Endothelial cell of umbilical vein (primary cell): ENCODE results near the gene RASSF3. TPM values are rescaled to one million over a fixed set of nuclear protein-coding genes. Genes with fewer than 3 reads are reported as not detected.

Experiments
- BruUV-seq: library from RNA; stranded (reverse); fragments of 400-500 nt; replicated peaks from 2 replicates; lab custom pipeline; 2021; lab: Mats Ljungman, UMichigan
- CTCF ChIA-PET: fragments of 300-600, 350-600 bp; sonication (Branson Sonifier 250); formaldehyde crosslinking; loops from one replicate; lab custom pipeline; 2021; ENCODE audit warnings: antibody characterized with exemption, inconsistent platforms; lab: Charles Lee
- POLR2A ChIA-PET: fragments of 300-600, 350-600 bp; sonication (Branson Sonifier 250); formaldehyde crosslinking; loops from one replicate; lab custom pipeline; 2021; ENCODE audit warnings: antibody characterized with exemption, inconsistent platforms; lab: Charles Lee
- DNase-seq: peaks from one replicate; pipeline ENCODE4 v3.0.0-alpha.2; 2011; ENCODE audit warnings: low read depth, low spot score
- FAIRE-seq: peaks from 2 replicates; lab custom pipeline; 2011; peaks lifted over from hg19 to GRCh38; lab: Jason Lieb, UNC
- H2AFZ ChIP-seq: 2 replicates; pipeline ENCODE4 v1.6.0; 2012; ENCODE audit warnings: low read depth, low read length, control low read depth, inconsistent platforms
- H3K27ac ChIP-seq: 2 replicates; pipeline ENCODE4 v1.5.1; 2011; ENCODE audit warnings: low read depth, mild to moderate bottlenecking, control low read depth, low read length, moderate library complexity; ENCODE audit not compliant: insufficient read depth
- H3K27me3 ChIP-seq, 2 experiments: 2 replicates each; pipeline versions ENCODE4 v1.6.0 to v1.6.1; 2011; ENCODE audit warnings: low read length in 2 of 2, mixed read lengths in 1 of 2; ENCODE audit not compliant: control insufficient read depth in 2 of 2, insufficient read depth in 2 of 2
- H3K36me3 ChIP-seq, 2 experiments: 2 replicates in 1 of 2; 3 replicates in 1 of 2; pipeline ENCODE4 v1.5.1; 2011; ENCODE audit warnings: low read length in 2 of 2, mild to moderate bottlenecking in 1 of 2, moderate library complexity in 1 of 2; ENCODE audit not compliant: control insufficient read depth in 2 of 2, insufficient read depth in 2 of 2; ENCODE audit errors: extremely low read depth in 1 of 2
- H3K4me1 ChIP-seq: 3 replicates; pipeline ENCODE4 v1.5.1; 2011; ENCODE audit warnings: mild to moderate bottlenecking, low read length; ENCODE audit not compliant: control insufficient read depth, insufficient read depth; ENCODE audit errors: extremely low read depth
- H3K4me2 ChIP-seq: 2 replicates; pipeline ENCODE4 v1.6.1; 2011; ENCODE audit warnings: low read length, control low read depth, mixed read lengths; ENCODE audit not compliant: insufficient read depth
- H3K4me3 ChIP-seq, 3 experiments: fragments of 200-600 bp in 1 of 3; sonication (generic), shearing (Covaris generic) in 1 of 3; replicated peaks in 1 of 3; 2 replicates each; pipeline ENCODE4 v1.5.1; 2011 to 2016; ENCODE audit warnings: control low read depth in 3 of 3, low read length in 3 of 3, mild to moderate bottlenecking in 2 of 3, inconsistent platforms in 1 of 3, low read depth in 1 of 3, moderate library complexity in 1 of 3; ENCODE audit not compliant: insufficient read depth in 1 of 3
- H3K79me2 ChIP-seq: 2 replicates; pipeline ENCODE4 v1.6.0; 2012; ENCODE audit warnings: low read length, inconsistent platforms; ENCODE audit not compliant: control insufficient read depth, insufficient read depth
- H3K9ac ChIP-seq: replicated peaks from 2 replicates; pipeline ENCODE3; 2011; ENCODE audit warnings: low read length, control low read depth; ENCODE audit not compliant: insufficient read depth; ENCODE audit errors: extremely low read depth
- H3K9me1 ChIP-seq: replicated peaks from 3 replicates; pipeline ENCODE4 v1.6.0; 2011; ENCODE audit warnings: mild to moderate bottlenecking, low read length; ENCODE audit not compliant: control insufficient read depth, insufficient read depth; ENCODE audit errors: extremely low read depth
- H3K9me3 ChIP-seq: replicated peaks from 2 replicates; pipeline ENCODE4 v1.5.1; 2012; ENCODE audit warnings: low read length, inconsistent platforms; ENCODE audit not compliant: control insufficient read depth, insufficient read depth
- H4K20me1 ChIP-seq: replicated peaks from 2 replicates; pipeline ENCODE3; 2011; ENCODE audit warnings: mild to moderate bottlenecking, low read length; ENCODE audit not compliant: control insufficient read depth, insufficient read depth; ENCODE audit errors: extremely low read depth
- CTCF ChIP-seq, 2 donors: IDR thresholded peaks; 1 replicate in 1 of 2; 2 replicates in 1 of 2; pipeline ENCODE4 v1.5.1; 2011; ENCODE audit warnings: low read length in 2 of 2, mild to moderate bottlenecking in 2 of 2, moderate library complexity in 2 of 2, control low read depth in 1 of 2, inconsistent platforms in 1 of 2, low read depth in 1 of 2; ENCODE audit not compliant: insufficient read depth in 1 of 2; ENCODE audit errors: extremely low read depth in 1 of 2
- EZH2 ChIP-seq: IDR thresholded peaks from 2 replicates; pipeline ENCODE4 v1.6.1; 2012; ENCODE audit warnings: borderline replicate concordance, low read depth, mild to moderate bottlenecking, moderate library complexity, low read length, inconsistent platforms; ENCODE audit not compliant: severe bottlenecking
- FOS ChIP-seq: IDR thresholded peaks from 2 replicates; pipeline ENCODE4 v1.6.1; 2011; ENCODE audit warnings: mild to moderate bottlenecking, low read length, moderate library complexity, borderline replicate concordance; ENCODE audit not compliant: insufficient read depth
- GATA2 ChIP-seq: IDR thresholded peaks from 2 replicates; pipeline ENCODE4 v1.7.0; 2011; ENCODE audit warnings: low read depth, mild to moderate bottlenecking, moderate library complexity, mixed read lengths, low read length; ENCODE audit not compliant: insufficient read length, insufficient read depth
- JUN ChIP-seq: IDR thresholded peaks from 2 replicates; pipeline ENCODE4 v1.6.1; 2011; ENCODE audit warnings: borderline replicate concordance, low read depth; ENCODE audit not compliant: insufficient read length, insufficient read depth
- MAX ChIP-seq: IDR thresholded peaks from 2 replicates; pipeline ENCODE4 v1.6.1; 2011; ENCODE audit not compliant: insufficient read depth, insufficient read length
- MYC ChIP-seq: IDR thresholded peaks from one replicate; pipeline ENCODE4 v1.6.1; 2011; ENCODE audit warnings: mild to moderate bottlenecking, low read depth, low read length
- POLR2A ChIP-seq: IDR thresholded peaks from 2 replicates; pipeline ENCODE4 v1.6.1; 2012; ENCODE audit warnings: low read depth, mild to moderate bottlenecking, control low read depth, low read length
- POLR2AphosphoS5 ChIP-seq: IDR thresholded peaks from 2 replicates; pipeline ENCODE4 v1.6.1; 2012; ENCODE audit warnings: low read depth, mild to moderate bottlenecking, control low read depth, low read length, moderate library complexity; ENCODE audit not compliant: insufficient read depth
- dilution Hi-C: fragments of 300-500 bp; cut with MboI; formaldehyde crosslinking; loops from one replicate; pipeline ENCODE4 v1.15.0; 2019; ENCODE audit warnings: low sequenced_read_pairs; ENCODE audit not compliant: extremely low pct_ligation_motif_present
- intact Hi-C: fragments of 100-400 bp; cut with micrococcal nuclease; formaldehyde crosslinking; loops from one replicate; pipeline ENCODE4 v1.10.0; 2022
- microRNA counts: library from miRNA; unstranded; fragments of <30 nt; microRNA quantifications from one replicate; lab custom pipeline; 2016
- microRNA-seq: library from miRNA; unstranded; fragments of <30 nt; microRNA quantifications from one replicate; pipeline ENCODE4 v1.2.0, GENCODE V29; 2021; ENCODE audit warnings: borderline number of aligned reads, borderline replicate concordance
- polyA plus RNA-seq, 4 experiments: library from polyadenylated mRNA; depleted of rRNA in 3 of 4; stranded (reverse) in 3 of 4; unstranded in 1 of 4; fragments of >200 nt; gene quantifications; 2 replicates each; pipeline versions ENCODE4 v1.2.1 to v1.2.3, GENCODE V29; 2011 to 2012; ENCODE audit warnings: missing spikeins in 1 of 4
- small RNA-seq: library from RNA; depleted of rRNA; stranded (forward); fragments of <200 nt; gene quantifications from one replicate; pipeline ENCODE3, GENCODE V24; 2012; ENCODE audit warnings: low replicate concordance, low read depth; ENCODE audit not compliant: insufficient read depth, insufficient read length
- total RNA-seq: library from RNA; stranded (reverse); gene quantifications from 2 replicates; pipeline ENCODE4 v1.2.3, GENCODE V29; 2021

Gene RASSF3
- total and polyA plus RNA-seq, 2 donors (not counting 3 experiments of a cell fraction or from before 2014, with no cell fraction given) = 20.2 to 60.8 TPM

- ChIA-PET POLR2A (interaction anchor here (0.6 kb wide), 1 partner anchor 198 kb away, joined by 3 read pairs; no protein-coding TSS in a partner anchor), CTCF (interaction anchor here (1.0 to 1.8 kb wide), 6 partner anchors 12 to 360 kb away, joined by 3 to 9 read pairs (median 5); partner anchors contain the start of gene GNS)
- H3K79me2 ChIP-seq = peaks cover 5% of the 10 kb centered on the region
- H3K4me2 ChIP-seq = peak overlapping the region; percentile 64
- DNase-seq (peak; percentile 70), FAIRE-seq (peak; percentile 68)
- H2AFZ ChIP-seq = peak overlapping the region; percentile 16
- no peaks in the 10 kb centered on the region for H4K20me1 ChIP-seq
- H3K4me1 ChIP-seq = peaks cover 41% of the 10 kb centered on the region
- H3K4me3 ChIP-seq = no peak overlapping the region
- TF ChIP-seq FOS = peak; percentile 85
- TF ChIP-seq GATA2 = peak; percentile 77
- no peak for TF ChIP-seq EZH2
- TF ChIP-seq JUN = peak; percentile 63
- no peak for TF ChIP-seq MAX
- no peak for TF ChIP-seq CTCF (IDR thresholded peaks at IDR 0.05; ENCODE audit: extremely low read depth in 1 of 2, insufficient read depth in 1 of 2, low read depth in 1 of 2, low read length in 2 of 2)
- no peak for TF ChIP-seq MYC
- no peak for TF ChIP-seq POLR2AphosphoS5
- TF ChIP-seq POLR2A = no peak
- no peaks in the 10 kb centered on the region for H3K27me3 ChIP-seq
- H3K36me3 ChIP-seq = peaks cover 8 to 14% of the 10 kb centered on the region in 2 experiments
- peak overlapping the region; percentile 79 for H3K27ac ChIP-seq
- intact Hi-C loops (loop anchor here (1.0 kb wide), 1 partner anchor 122 kb away; no protein-coding TSS in a partner anchor), dilution Hi-C loops (no loop called here)
- BruUV-seq = no TSS peak
- H3K9me3 ChIP-seq = no peaks in the 10 kb centered on the region
- H3K9me1 ChIP-seq = no peaks in the 10 kb centered on the region
- peak overlapping the region; percentile 14 for H3K9ac ChIP-seq
Observed at GRCh38 chr12:64746663-64747062, 136.4 kb downstream of the RASSF3 start.

MicroRNA genes within 50 kb of the gene (microRNA counts, 767-probe panel; counts per million panel counts)
- microRNA hsa-miR-548c-3p (lab: Ali Mortazavi, UCI) = 723 counts per million, percentile 96 among the panel's probes with 10 or more counts
- 723 counts per million, percentile 96 among the panel's probes with 10 or more counts for microRNA hsa-miR-548c-5p (lab: Ali Mortazavi, UCI)
- 723 counts per million, percentile 96 among the panel's probes with 10 or more counts for microRNA hsa-miR-548z (lab: Ali Mortazavi, UCI)

Small RNA genes lying within 50 kb of the gene (microRNA-seq; reads per million reads assigned to microRNA genes)
- gene MIR548C (not detected), gene MIR548Z (not detected)

Small RNA genes lying within 50 kb of the gene (small RNA-seq; reads per million reads assigned to genes)
- gene MIR548C (not detected), gene MIR548Z (not detected), gene RF00137 (not detected)

Other genes with a start within 250 kb of the RASSF3 start
- not detected in 2 replicates for gene C12orf56, start 219.7 kb upstream of the RASSF3 start, total RNA-seq
- 0.06 and 0.19 TPM in 2 replicates for gene C12orf56, start 219.7 kb upstream of the RASSF3 start, polyA plus RNA-seq
- gene XPOT, start 206.1 kb upstream of the RASSF3 start, total RNA-seq = 88.9 and 93.0 TPM in 2 replicates
- 19.0 and 21.9 TPM in 2 replicates for gene XPOT, start 206.1 kb upstream of the RASSF3 start, polyA plus RNA-seq
- 27.7 and 28.9 TPM in 2 replicates for gene TBK1, start 158.4 kb upstream of the RASSF3 start, total RNA-seq
- 5.9 and 8.0 TPM in 2 replicates for gene TBK1, start 158.4 kb upstream of the RASSF3 start, polyA plus RNA-seq
- 129 and 142 TPM in 2 replicates for gene GNS, start 148.9 kb downstream of the RASSF3 start, total RNA-seq
- 92.8 and 107 TPM in 2 replicates for gene GNS, start 148.9 kb downstream of the RASSF3 start, polyA plus RNA-seq
- gene TBC1D30, start 214.2 kb downstream of the RASSF3 start, total RNA-seq = 4.4 and 7.4 TPM in 2 replicates
- 4.9 and 7.6 TPM in 2 replicates for gene TBC1D30, start 214.2 kb downstream of the RASSF3 start, polyA plus RNA-seq